K562 (cell line): Measurements from ENCODE around the gene DMXL1. TPM values are rescaled to one million over a fixed set of nuclear protein-coding genes. Genes with fewer than 3 reads are reported as not detected.
"Not testable (repeated sequence)": the region's sequence is repeated elsewhere in the genome, so short reads cannot be mapped to it uniquely, and the experiment has no call there.

ENCODE experiments used
- ATAC-seq: fragments of 200-7000 bp; cut with Tn5 transposase; 3 replicates; pipeline ENCODE4 v1.9.1; 2020; ENCODE audit warnings: moderate library complexity
- BruUV-seq: library from RNA; stranded (reverse); fragments of 400-500 nt; replicated peaks from 2 replicates; lab custom pipeline; 2021; lab: Mats Ljungman, UMichigan
- CTCF ChIA-PET: fragments of 300-600 bp; formaldehyde crosslinking; extraction: SDS; loops from one replicate; lab custom pipeline; 2021; ENCODE audit warnings: low intra/inter-chr PET ratio; lab: Yijun Ruan, JAX
- POLR2A ChIA-PET: fragments of 300-600, 350-650 bp; sonication (Branson Sonifier 250); formaldehyde crosslinking; extraction: SDS; loops from one replicate; lab custom pipeline; 2021; ENCODE audit warnings: antibody characterized with exemption, inconsistent platforms; lab: Yijun Ruan, JAX
- DNase-seq, 4 experiments: peaks; one replicate each; pipeline versions ENCODE4 v3.0.0 to v3.0.0-alpha.2; 2011 to 2018; ENCODE audit warnings: low spot score in 3 of 4, mixed read lengths in 3 of 4; ENCODE audit errors: extremely low read depth in 1 of 4
- FAIRE-seq: peaks from 2 replicates; lab custom pipeline; 2011; peaks lifted over from hg19 to GRCh38; lab: Jason Lieb, UNC
- H2AFZ ChIP-seq: 2 replicates; pipeline ENCODE4 v1.6.0; 2011; ENCODE audit warnings: low read depth, low read length, control low read depth, inconsistent platforms
- H3K27ac ChIP-seq: fragments of 200-600 bp; 3 replicates; pipeline ENCODE4 v1.8.0; 2011; ENCODE audit warnings: low read depth, mild to moderate bottlenecking, control low read depth, inconsistent platforms, low read length, moderate library complexity, mixed read lengths; ENCODE audit errors: extremely low read depth
- H3K27me3 ChIP-seq, 2 experiments: fragments of 300-600 bp in 1 of 2; 2 replicates in 1 of 2; 3 replicates in 1 of 2; pipeline versions ENCODE4 v1.6.0 to v1.8.0; 2011; ENCODE audit warnings: inconsistent platforms in 2 of 2, low read length in 2 of 2, mild to moderate bottlenecking in 1 of 2, mixed read lengths in 1 of 2, moderate library complexity in 1 of 2; ENCODE audit not compliant: control insufficient read depth in 2 of 2, insufficient read depth in 2 of 2
- H3K36me3 ChIP-seq: fragments of 300-600 bp; 3 replicates; pipeline ENCODE4 v1.8.0; 2011; ENCODE audit warnings: mild to moderate bottlenecking, low read length, inconsistent platforms; ENCODE audit not compliant: control insufficient read depth, insufficient read depth
- H3K4me1 ChIP-seq, 2 experiments: fragments of 200-600 bp in 1 of 2; replicated peaks in 1 of 2; 2 replicates in 1 of 2; 3 replicates in 1 of 2; pipeline versions ENCODE4 v1.5.1 to v1.8.0; 2011; ENCODE audit warnings: inconsistent platforms in 2 of 2, low read length in 2 of 2, mild to moderate bottlenecking in 1 of 2, mixed read lengths in 1 of 2, moderate library complexity in 1 of 2; ENCODE audit not compliant: control insufficient read depth in 2 of 2, insufficient read depth in 2 of 2
- H3K4me2 ChIP-seq: 2 replicates; pipeline ENCODE4 v1.6.1; 2011; ENCODE audit warnings: low read length, control low read depth, inconsistent platforms, mixed read lengths; ENCODE audit not compliant: insufficient read depth
- H3K4me3 ChIP-seq: fragments of 200-600 bp; sonication (generic), shearing (Covaris generic); 2 replicates; pipeline ENCODE4 v1.5.1; 2016; ENCODE audit warnings: control low read depth, inconsistent platforms
- H3K79me2 ChIP-seq: fragments of 200-600 bp; 3 replicates; pipeline ENCODE4 v1.8.0; 2011; ENCODE audit warnings: low read length, inconsistent platforms; ENCODE audit not compliant: control insufficient read depth, insufficient read depth
- H3K9ac ChIP-seq, 2 experiments: 2 replicates each; pipeline versions ENCODE4 v1.6.0 to v1.6.1; 2011; ENCODE audit warnings: low read depth in 2 of 2, low read length in 2 of 2, control low read depth in 1 of 2, inconsistent platforms in 1 of 2, mild to moderate bottlenecking in 1 of 2, mixed read lengths in 1 of 2; ENCODE audit not compliant: insufficient read depth in 1 of 2
- H3K9me1 ChIP-seq: one replicate; pipeline ENCODE4 v1.6.0; 2011; ENCODE audit warnings: inconsistent platforms, mild to moderate bottlenecking, low read length, moderate library complexity; ENCODE audit not compliant: control insufficient read depth, insufficient read depth
- H3K9me3 ChIP-seq: replicated peaks from 2 replicates; pipeline ENCODE4 v1.5.1; 2011; ENCODE audit warnings: low read depth, low read length, inconsistent platforms; ENCODE audit not compliant: control insufficient read depth, insufficient read depth
- H4K20me1 ChIP-seq: replicated peaks from 2 replicates; pipeline ENCODE4 v1.6.1; 2011; ENCODE audit warnings: low read length, inconsistent platforms, mixed read lengths; ENCODE audit not compliant: control insufficient read depth, insufficient read depth
- ASH1L ChIP-seq: fragments of 450-650 bp; IDR thresholded peaks from 2 replicates; pipeline ENCODE4 v1.6.1; 2018; ENCODE audit warnings: borderline replicate concordance, mild to moderate bottlenecking, low read depth; ENCODE audit not compliant: partially characterized antibody
- GABPA ChIP-seq: fragments of 200-800 bp; sonication (Bioruptor generic); conservative IDR thresholded peaks from 2 replicates; pipeline ENCODE4 v1.6.1; 2016; ENCODE audit warnings: low read depth, missing genetic modification characterization, missing compliant biosample characterization
- GTF2E2 ChIP-seq: fragments of 200-800 bp; sonication (Bioruptor generic); IDR thresholded peaks from 2 replicates; pipeline ENCODE4 v1.6.1; 2016; ENCODE audit warnings: missing genetic modification characterization, missing compliant biosample characterization
- HDAC1 ChIP-seq, 2 experiments: fragments of 450-650 bp; IDR thresholded peaks; 2 replicates each; pipeline ENCODE4 v1.6.1; 2016 to 2017; ENCODE audit warnings: inconsistent platforms in 1 of 2, mild to moderate bottlenecking in 1 of 2, moderate library complexity in 1 of 2
- LARP7 ChIP-seq: fragments of 450-650 bp; IDR thresholded peaks from 2 replicates; pipeline ENCODE4 v1.6.1; 2016
- RBBP5 ChIP-seq: fragments of 200-600 bp; sonication (generic); IDR thresholded peaks from 2 replicates; pipeline ENCODE4 v1.6.1; 2012; ENCODE audit warnings: borderline replicate concordance, mild to moderate bottlenecking, low read length, control low read depth, inconsistent platforms; ENCODE audit not compliant: insufficient read depth, poor library complexity, severe bottlenecking
- WGBS: fragments of 100-300 bp; shearing (Covaris generic); methylation state at CpG from one replicate; pipeline ENCODE4 v1.1.6; 2016; ENCODE audit warnings: low coverage, mixed read lengths; ENCODE audit not compliant: insufficient coverage; ENCODE audit errors: missing lambda C conversion rate; 5-methylcytosine and 5-hydroxymethylcytosine counted together
- in situ Hi-C: fragments of 300-500 bp; cut with MboI; formaldehyde crosslinking; loops from 4 replicates; pipeline ENCODE4 v1.15.0; 2018; ENCODE audit warnings: inconsistent platforms, mixed read lengths
- intact Hi-C: fragments of 100-400 bp; cut with micrococcal nuclease; formaldehyde crosslinking; loops from 2 replicates; pipeline ENCODE4 v1.14.2; 2022
- polyA plus RNA-seq, 8 experiments: library from polyadenylated mRNA; depleted of rRNA in 4 of 8; stranded (reverse) in 5 of 8; unstranded in 3 of 8; fragments of >200 nt; fragmentation: Nextera tagmentation in 2 of 8; fragmentation: Illumina TruSeq in 1 of 8; extraction: Ambion mirVana in 2 of 8; extraction: Trizol in 1 of 8; gene quantifications; 2 replicates each; pipeline versions ENCODE4 v1.2.1 to v1.2.3, GENCODE V29; 2011 to 2014; ENCODE audit warnings: inconsistent platforms in 1 of 8, missing spikeins in 1 of 8
- total RNA-seq, 7 experiments: library from RNA; depleted of rRNA in 6 of 7; stranded (reverse); fragments of >200 nt in 6 of 7; fragmentation: Illumina TruSeq in 2 of 7; extraction: Trizol in 2 of 7; gene quantifications; 2 replicates each; pipeline versions ENCODE4 v1.2.1 to v1.2.3, GENCODE V29; 2011 to 2021; ENCODE audit warnings: low replicate concordance in 1 of 7
- TF ChIP-seq, protein P1 (sequence below), 2 experiments: fragments of 450-650 bp in 1 of 2; sonication (generic) in 1 of 2; formaldehyde crosslinking in 1 of 2; IDR thresholded peaks; 2 replicates each; pipeline versions ENCODE4 v1.7.1 to v1.9.0; 2016 to 2022; ENCODE audit warnings: inconsistent platforms in 1 of 2, mild to moderate bottlenecking in 1 of 2, missing genetic modification reagents in 1 of 2
- TF ChIP-seq, protein P2 (sequence below), 2 experiments: fragments of 450-650 bp; IDR thresholded peaks; 2 replicates each; pipeline ENCODE4 v1.6.1; 2016

Gene DMXL1
- total and polyA plus RNA-seq, 9 of the 15 experiments (the other 6 are each of a cell fraction or from before 2014, with no cell fraction given) = 8.3 to 40.3 (median 30.6) TPM

DNA sequence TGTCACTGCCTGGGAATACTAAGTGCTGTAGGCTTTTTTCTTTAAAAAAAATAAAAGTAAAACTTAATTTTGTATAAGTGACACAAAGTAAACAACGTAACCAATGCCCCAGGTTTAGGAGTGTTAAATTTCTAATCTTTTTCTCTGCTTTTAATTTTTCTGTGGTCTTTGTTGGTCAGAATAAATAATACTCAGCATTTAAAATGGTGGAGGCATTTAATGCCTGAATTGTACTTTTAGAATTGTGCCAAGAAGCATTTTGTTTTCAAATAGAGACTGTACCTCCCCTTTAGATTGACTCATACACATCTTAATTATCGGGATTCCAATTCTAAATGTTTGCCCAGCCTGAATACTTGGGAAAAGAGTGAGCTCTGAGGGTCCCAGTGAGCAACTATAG is 1.6 kb downstream of the DMXL1 start (continued):
- TF ChIP-seq HDAC1 (IDR thresholded peaks at IDR 0.05) (no peak), ASH1L (no peak)

DNA sequence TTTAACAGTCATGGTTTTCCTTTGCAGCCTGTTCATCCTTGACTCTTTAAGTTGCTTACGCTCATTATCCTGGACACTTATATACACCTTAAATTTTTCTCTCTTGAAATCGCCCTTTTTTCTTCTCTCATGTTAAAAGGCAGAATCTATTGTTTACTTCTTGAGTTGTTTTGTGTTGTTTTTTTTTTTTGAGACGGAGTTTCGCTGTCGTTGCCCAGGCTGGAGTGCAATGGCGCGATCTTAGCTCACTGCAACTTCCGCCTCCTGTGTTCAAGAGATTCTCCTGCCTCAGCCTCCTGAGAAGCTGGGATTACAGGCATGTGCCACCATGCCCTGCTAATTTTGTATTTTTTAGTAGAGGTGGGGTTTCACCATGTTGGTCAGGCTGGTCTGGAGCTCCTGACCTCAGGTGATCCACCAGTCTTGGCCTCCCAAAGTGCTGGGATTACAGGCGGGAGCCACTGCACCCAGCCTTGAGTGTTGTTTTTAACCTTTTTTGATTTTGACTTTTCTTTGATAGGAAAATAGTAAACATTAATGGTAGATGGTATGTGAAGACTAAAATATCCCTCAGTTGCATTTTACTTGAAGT is 3.0 kb downstream of the DMXL1 start:
- H3K4me2 ChIP-seq = peak overlapping the region; percentile 83
- H3K27me3 ChIP-seq, ATAC-seq, H3K36me3 ChIP-seq, CTCF ChIA-PET, H4K20me1 ChIP-seq, FAIRE-seq, H3K9me3 ChIP-seq, BruUV-seq, H3K9me1 ChIP-seq, in situ Hi-C loops: not testable (repeated sequence)
- peak overlapping the region; percentile 34; the same call in 1 of the 2 replicates for H2AFZ ChIP-seq
- POLR2A ChIA-PET = interaction anchor here (0.6 to 1.3 kb wide), 4 partner anchors 11 to 25 kb away, joined by 3 to 4 read pairs (median 3); no protein-coding TSS in a partner anchor
- peaks cover 83% of the 10 kb centered on the region for H3K79me2 ChIP-seq
- intact Hi-C loops = loop anchor here (5.0 to 10.0 kb wide), 3 partner anchors 191 to 1441 kb away; no protein-coding TSS in a partner anchor
- peak in 1 of 4 experiments; percentile 27 for DNase-seq
- peaks cover 14 to 15% of the 10 kb centered on the region in 2 experiments; a peak in 4 of 5 replicates for H3K4me1 ChIP-seq
- peak overlapping the region; percentile 84 for H3K27ac ChIP-seq
- under 1% methylated on average over 9 of the region's 9 CpGs for WGBS
- H3K4me3 ChIP-seq = peak overlapping the region; percentile 73
- peak overlapping the region in 1 of 2 experiments; percentile 83; a peak in 2 of 4 replicates for H3K9ac ChIP-seq
- peak; percentile 69 for TF ChIP-seq RBBP5
- peak; percentile 71; the same call in 1 of the 2 replicates for TF ChIP-seq LARP7
- TF ChIP-seq, protein P1, sequence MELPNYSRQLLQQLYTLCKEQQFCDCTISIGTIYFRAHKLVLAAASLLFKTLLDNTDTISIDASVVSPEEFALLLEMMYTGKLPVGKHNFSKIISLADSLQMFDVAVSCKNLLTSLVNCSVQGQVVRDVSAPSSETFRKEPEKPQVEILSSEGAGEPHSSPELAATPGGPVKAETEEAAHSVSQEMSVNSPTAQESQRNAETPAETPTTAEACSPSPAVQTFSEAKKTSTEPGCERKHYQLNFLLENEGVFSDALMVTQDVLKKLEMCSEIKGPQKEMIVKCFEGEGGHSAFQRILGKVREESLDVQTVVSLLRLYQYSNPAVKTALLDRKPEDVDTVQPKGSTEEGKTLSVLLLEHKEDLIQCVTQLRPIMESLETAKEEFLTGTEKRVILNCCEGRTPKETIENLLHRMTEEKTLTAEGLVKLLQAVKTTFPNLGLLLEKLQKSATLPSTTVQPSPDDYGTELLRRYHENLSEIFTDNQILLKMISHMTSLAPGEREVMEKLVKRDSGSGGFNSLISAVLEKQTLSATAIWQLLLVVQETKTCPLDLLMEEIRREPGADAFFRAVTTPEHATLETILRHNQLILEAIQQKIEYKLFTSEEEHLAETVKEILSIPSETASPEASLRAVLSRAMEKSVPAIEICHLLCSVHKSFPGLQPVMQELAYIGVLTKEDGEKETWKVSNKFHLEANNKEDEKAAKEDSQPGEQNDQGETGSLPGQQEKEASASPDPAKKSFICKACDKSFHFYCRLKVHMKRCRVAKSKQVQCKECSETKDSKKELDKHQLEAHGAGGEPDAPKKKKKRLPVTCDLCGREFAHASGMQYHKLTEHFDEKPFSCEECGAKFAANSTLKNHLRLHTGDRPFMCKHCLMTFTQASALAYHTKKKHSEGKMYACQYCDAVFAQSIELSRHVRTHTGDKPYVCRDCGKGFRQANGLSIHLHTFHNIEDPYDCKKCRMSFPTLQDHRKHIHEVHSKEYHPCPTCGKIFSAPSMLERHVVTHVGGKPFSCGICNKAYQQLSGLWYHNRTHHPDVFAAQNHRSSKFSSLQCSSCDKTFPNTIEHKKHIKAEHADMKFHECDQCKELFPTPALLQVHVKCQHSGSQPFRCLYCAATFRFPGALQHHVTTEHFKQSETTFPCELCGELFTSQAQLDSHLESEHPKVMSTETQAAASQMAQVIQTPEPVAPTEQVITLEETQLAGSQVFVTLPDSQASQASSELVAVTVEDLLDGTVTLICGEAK (IDR thresholded peaks at IDR 0.05) = 0 out of 2 replicates have a peak, but pooled peaks have one; percentile 45
- TF ChIP-seq, protein P1 (CRISPR knock-in tag; IDR thresholded peaks at IDR 0.05) = not testable (repeated sequence)
- 0 out of 2 replicates have a peak, but pooled peaks have one; percentile 3 for TF ChIP-seq GTF2E2 (tag)
- TF ChIP-seq, protein P2, sequence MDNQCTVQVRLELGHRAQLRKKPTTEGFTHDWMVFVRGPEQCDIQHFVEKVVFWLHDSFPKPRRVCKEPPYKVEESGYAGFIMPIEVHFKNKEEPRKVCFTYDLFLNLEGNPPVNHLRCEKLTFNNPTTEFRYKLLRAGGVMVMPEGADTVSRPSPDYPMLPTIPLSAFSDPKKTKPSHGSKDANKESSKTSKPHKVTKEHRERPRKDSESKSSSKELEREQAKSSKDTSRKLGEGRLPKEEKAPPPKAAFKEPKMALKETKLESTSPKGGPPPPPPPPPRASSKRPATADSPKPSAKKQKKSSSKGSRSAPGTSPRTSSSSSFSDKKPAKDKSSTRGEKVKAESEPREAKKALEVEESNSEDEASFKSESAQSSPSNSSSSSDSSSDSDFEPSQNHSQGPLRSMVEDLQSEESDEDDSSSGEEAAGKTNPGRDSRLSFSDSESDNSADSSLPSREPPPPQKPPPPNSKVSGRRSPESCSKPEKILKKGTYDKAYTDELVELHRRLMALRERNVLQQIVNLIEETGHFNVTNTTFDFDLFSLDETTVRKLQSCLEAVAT (IDR thresholded peaks at IDR 0.05) = peak; percentile 38 to 44; a peak in 2 of 4 replicates
- peak; percentile 35; the same call in 1 of the 2 replicates for TF ChIP-seq GABPA (tag)
